ENCODE measurements around the gene CCDC88B.

Gene CCDC88B

DNA sequence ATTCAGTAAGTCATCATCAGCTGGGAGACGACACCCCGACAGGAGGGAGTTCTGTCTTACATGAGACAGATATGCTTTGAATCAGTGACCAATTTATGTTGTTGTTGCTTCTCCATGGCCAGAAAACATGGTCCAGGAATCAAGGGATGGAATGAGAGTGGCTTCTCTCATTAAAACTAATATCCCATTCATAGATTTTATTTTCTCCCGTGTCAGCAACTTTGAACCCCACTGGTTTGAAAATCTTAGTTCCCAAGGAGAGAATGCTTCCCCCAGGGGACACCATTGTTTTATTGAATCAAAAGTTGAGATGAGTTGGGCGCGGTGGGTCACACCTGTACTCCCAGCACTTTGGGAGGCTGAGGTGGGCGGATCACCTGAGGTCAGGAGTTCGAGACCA lies 61.8 kb downstream of the CCDC88B start:
- TF ChIP-seq, protein P1, sequence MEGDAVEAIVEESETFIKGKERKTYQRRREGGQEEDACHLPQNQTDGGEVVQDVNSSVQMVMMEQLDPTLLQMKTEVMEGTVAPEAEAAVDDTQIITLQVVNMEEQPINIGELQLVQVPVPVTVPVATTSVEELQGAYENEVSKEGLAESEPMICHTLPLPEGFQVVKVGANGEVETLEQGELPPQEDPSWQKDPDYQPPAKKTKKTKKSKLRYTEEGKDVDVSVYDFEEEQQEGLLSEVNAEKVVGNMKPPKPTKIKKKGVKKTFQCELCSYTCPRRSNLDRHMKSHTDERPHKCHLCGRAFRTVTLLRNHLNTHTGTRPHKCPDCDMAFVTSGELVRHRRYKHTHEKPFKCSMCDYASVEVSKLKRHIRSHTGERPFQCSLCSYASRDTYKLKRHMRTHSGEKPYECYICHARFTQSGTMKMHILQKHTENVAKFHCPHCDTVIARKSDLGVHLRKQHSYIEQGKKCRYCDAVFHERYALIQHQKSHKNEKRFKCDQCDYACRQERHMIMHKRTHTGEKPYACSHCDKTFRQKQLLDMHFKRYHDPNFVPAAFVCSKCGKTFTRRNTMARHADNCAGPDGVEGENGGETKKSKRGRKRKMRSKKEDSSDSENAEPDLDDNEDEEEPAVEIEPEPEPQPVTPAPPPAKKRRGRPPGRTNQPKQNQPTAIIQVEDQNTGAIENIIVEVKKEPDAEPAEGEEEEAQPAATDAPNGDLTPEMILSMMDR (conservative IDR thresholded peaks at IDR 0.05; ENCODE audit: control insufficient read depth, insufficient read depth, low read depth, low read length) = no peak
- H3K4me3 ChIP-seq (ENCODE audit: control insufficient read depth, low read depth, low read length) = no peak overlapping the region
- DNase-seq (ENCODE audit: low read depth) = no peak

DNA sequence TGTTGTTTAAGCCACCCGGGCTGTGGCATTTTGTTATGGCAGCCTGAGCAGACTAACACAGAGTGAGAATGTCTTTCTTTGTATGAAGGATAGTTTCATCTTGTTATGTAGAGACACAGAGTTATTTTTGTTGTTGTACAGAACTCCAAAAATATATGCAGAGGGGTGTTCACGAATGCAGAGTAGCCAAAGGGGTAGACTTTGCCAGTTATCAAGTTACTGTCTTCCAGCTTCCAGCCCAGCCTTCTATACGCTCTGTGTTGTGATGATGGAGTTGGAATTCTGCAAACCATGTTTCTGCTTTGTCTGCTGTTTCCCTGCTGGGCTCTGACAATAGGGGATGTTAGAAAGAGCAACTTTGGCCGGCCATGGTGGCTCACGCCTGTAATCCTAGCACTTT lies 63.1 kb downstream of the CCDC88B start:
- no peak for DNase-seq (ENCODE audit: low read depth)
- no peak overlapping the region for H3K4me3 ChIP-seq (ENCODE audit: control insufficient read depth, low read depth, low read length)
- TF ChIP-seq, protein P1 (conservative IDR thresholded peaks at IDR 0.05; ENCODE audit: control insufficient read depth, insufficient read depth, low read depth, low read length) = no peak

DNA sequence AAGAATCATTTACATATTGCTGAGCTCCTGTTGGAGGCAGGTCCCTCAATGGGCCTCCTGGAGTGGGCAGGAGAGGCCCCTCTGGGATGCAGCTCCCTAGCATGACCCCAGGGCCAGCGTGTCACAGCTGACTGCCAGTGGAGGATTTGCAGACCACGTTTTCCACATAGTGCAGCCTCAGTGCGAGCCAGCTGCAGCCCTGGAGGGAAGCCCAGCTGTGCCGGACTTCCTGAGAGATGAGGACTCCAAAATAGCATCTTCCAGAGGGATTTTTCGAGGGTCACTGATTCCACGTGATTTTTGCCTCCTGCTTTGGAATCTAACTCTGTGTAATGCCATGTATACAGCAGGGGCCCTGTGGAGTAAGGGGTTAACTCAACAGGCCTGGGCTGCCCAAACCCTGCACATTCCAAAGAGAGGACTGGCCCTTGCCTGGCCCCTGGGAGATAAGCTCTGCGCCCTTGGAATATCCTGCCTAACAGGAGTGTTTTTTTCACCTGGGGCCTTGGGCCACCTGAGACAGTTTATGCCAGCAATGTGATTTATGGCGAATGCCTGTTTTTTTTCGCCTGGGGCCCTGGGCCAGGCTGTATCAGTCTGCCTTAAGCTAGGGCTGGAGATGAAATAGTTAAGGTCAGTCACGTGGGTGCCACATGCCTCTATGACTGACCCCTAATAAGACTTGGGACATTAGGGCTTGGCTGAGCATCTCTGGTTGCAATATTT lies 66.4 kb downstream of the CCDC88B start:
- TF ChIP-seq, protein P1 (conservative IDR thresholded peaks at IDR 0.05; ENCODE audit: control insufficient read depth, insufficient read depth, low read depth, low read length) = no peak
- no peak overlapping the region for H3K4me3 ChIP-seq (ENCODE audit: control insufficient read depth, low read depth, low read length)
- DNase-seq (ENCODE audit: low read depth) = no peak
